A673 (cell line): ENCODE data around the gene JAKMIP1. TPM values are rescaled to one million over a fixed set of nuclear protein-coding genes. Genes with fewer than 3 reads are reported as not detected.
A peak's percentile ranks its signal among the peaks of the same experiment; 100 is the strongest.

ENCODE experiments used
- BruUV-seq: library from RNA; stranded (reverse); fragments of 400-500 nt; replicated peaks from 2 replicates; lab custom pipeline; 2021; lab: Mats Ljungman, UMichigan
- CTCF ChIA-PET: fragments of 300-600 bp; sonication (Branson Sonifier 250); formaldehyde crosslinking; loops from one replicate; lab custom pipeline; 2022; ENCODE audit warnings: antibody characterized with exemption; lab: Charles Lee
- POLR2A ChIA-PET: fragments of 300-600 bp; sonication (Branson Sonifier 250); formaldehyde crosslinking; loops from one replicate; lab custom pipeline; 2022; ENCODE audit warnings: antibody characterized with exemption; ENCODE audit not compliant: low non-redundant PET; lab: Charles Lee
- DNase-seq: peaks from one replicate; pipeline ENCODE4 v3.0.0-alpha.2; 2015; ENCODE audit warnings: low spot score
- H3K27ac ChIP-seq: fragments of 200-600 bp; sonication (generic); 2 replicates; pipeline ENCODE4 v1.5.1; 2016; ENCODE audit warnings: mixed run types, low read depth, mild to moderate bottlenecking, mixed read lengths, antibody characterized with exemption, low read length; ENCODE audit not compliant: poor library complexity, severe bottlenecking
- H3K27me3 ChIP-seq: fragments of 200-600 bp; sonication (generic); replicated peaks from 2 replicates; pipeline ENCODE4 v1.6.1; 2017; ENCODE audit warnings: mixed run types, low read depth, mild to moderate bottlenecking, mixed read lengths, antibody characterized with exemption, low read length; ENCODE audit not compliant: insufficient read depth, poor library complexity
- H3K36me3 ChIP-seq: fragments of 200-600 bp; sonication (generic); 2 replicates; pipeline ENCODE4 v1.6.1; 2016; ENCODE audit warnings: mixed run types, mild to moderate bottlenecking, mixed read lengths, antibody characterized with exemption, low read length; ENCODE audit not compliant: insufficient read depth, poor library complexity, severe bottlenecking
- H3K4me1 ChIP-seq: fragments of 200-600 bp; sonication (generic); 2 replicates; pipeline ENCODE4 v1.6.1; 2017; ENCODE audit warnings: mixed run types, mild to moderate bottlenecking, mixed read lengths, antibody characterized with exemption, low read length; ENCODE audit not compliant: insufficient read depth, poor library complexity, severe bottlenecking
- H3K4me3 ChIP-seq: fragments of 200-600 bp; sonication (generic); 2 replicates; pipeline ENCODE4 v1.5.1; 2016; ENCODE audit warnings: low read depth, mixed run types, mild to moderate bottlenecking, mixed read lengths, low read length; ENCODE audit not compliant: poor library complexity, severe bottlenecking
- H3K9me3 ChIP-seq: fragments of 200-600 bp; sonication (generic); 2 replicates; pipeline ENCODE4 v1.6.1; 2016; ENCODE audit warnings: mixed run types, low read depth, mild to moderate bottlenecking, mixed read lengths, antibody characterized with exemption, low read length; ENCODE audit not compliant: poor library complexity, severe bottlenecking
- CTCF ChIP-seq: fragments of 300-800, 200-600 bp; sonication (generic); conservative IDR thresholded peaks from 2 replicates; pipeline ENCODE4 v1.5.1; 2017; ENCODE audit warnings: low read depth, mild to moderate bottlenecking, antibody characterized with exemption, low read length, moderate library complexity, mixed read lengths
- EZH2 ChIP-seq: fragments of 200-600 bp; sonication (generic); IDR thresholded peaks from 2 replicates; pipeline ENCODE4 v1.6.1; 2017; ENCODE audit warnings: borderline replicate concordance, low read depth, mild to moderate bottlenecking, mixed read lengths, antibody characterized with exemption, low read length; ENCODE audit not compliant: poor library complexity, severe bottlenecking
- intact Hi-C: fragments of 100-400 bp; cut with micrococcal nuclease; formaldehyde crosslinking; loops from one replicate; pipeline ENCODE4 v1.10.0; 2022; ENCODE audit not compliant: unreplicated experiment
- total RNA-seq: library from RNA; stranded (reverse); gene quantifications from 2 replicates; pipeline ENCODE4 v1.2.3, GENCODE V29; 2021

Gene JAKMIP1
- total RNA-seq, 1 experiment from 2014 or later: not detected

- no TSS peak for BruUV-seq
- Histone ChIP-seq H3K9me3 (no peaks in the 10 kb centered on the region), H3K27me3 (peaks cover 15% of the 10 kb centered on the region), H3K36me3 (no peaks in the 10 kb centered on the region), H3K27ac (no peak overlapping the region), H3K4me1 (no peaks in the 10 kb centered on the region), H3K4me3 (no peak overlapping the region)
- TF ChIP-seq EZH2 (no peak), CTCF (no peak)
- CTCF ChIA-PET: interaction anchor here (3.6 kb wide), 1 partner anchor 91 kb away, joined by 13 read pairs; no protein-coding TSS in a partner anchor
- POLR2A ChIA-PET: no interaction called here
- intact Hi-C loops: no loop called here
- no peak for DNase-seq
These were observed 111.4 kb downstream of the JAKMIP1 start for GRCh38 chr4:6088950-6089349.

GRCh38 chr4:6087669-6088341, 112.5 kb downstream of the JAKMIP1 start:
- ChIA-PET POLR2A (no interaction called here), CTCF (interaction anchor here (0.5 to 3.6 kb wide), 2 partner anchors 89 to 1096 kb away, joined by 3 to 13 read pairs; no protein-coding TSS in a partner anchor)
- no peak overlapping the region for H3K27ac ChIP-seq
- no TSS peak for BruUV-seq
- peak; percentile 55 for DNase-seq
- H3K4me1 ChIP-seq: no peaks in the 10 kb centered on the region
- no peaks in the 10 kb centered on the region for H3K9me3 ChIP-seq
- TF ChIP-seq EZH2 (no peak), CTCF (peak; percentile 72)
- intact Hi-C loops: loop anchor here (1.0 kb wide), 1 partner anchor 90 kb away; no protein-coding TSS in a partner anchor
- no peak overlapping the region for H3K4me3 ChIP-seq
- H3K36me3 ChIP-seq: no peaks in the 10 kb centered on the region
- H3K27me3 ChIP-seq: peaks cover 15% of the 10 kb centered on the region

- POLR2A ChIA-PET: no interaction called here
- intact Hi-C loops: loop anchor here (1.0 kb wide), 1 partner anchor 89 kb away; no protein-coding TSS in a partner anchor
- Histone ChIP-seq H3K9me3 (no peaks in the 10 kb centered on the region), H3K36me3 (no peaks in the 10 kb centered on the region), H3K4me3 (no peak overlapping the region), H3K27ac (no peak overlapping the region), H3K4me1 (no peaks in the 10 kb centered on the region), H3K27me3 (peaks cover 15% of the 10 kb centered on the region)
- BruUV-seq: no TSS peak
- no peak for DNase-seq
- TF ChIP-seq EZH2 (no peak), CTCF (no peak)
- CTCF ChIA-PET: interaction anchor here (3.6 kb wide), 1 partner anchor 89 kb away, joined by 13 read pairs; no protein-coding TSS in a partner anchor
These were observed 113.5 kb downstream of the JAKMIP1 start for GRCh38 chr4:6086846-6087245.
